ENCODE measurements around the gene AP5Z1.

The AP5Z1 gene, protein sequence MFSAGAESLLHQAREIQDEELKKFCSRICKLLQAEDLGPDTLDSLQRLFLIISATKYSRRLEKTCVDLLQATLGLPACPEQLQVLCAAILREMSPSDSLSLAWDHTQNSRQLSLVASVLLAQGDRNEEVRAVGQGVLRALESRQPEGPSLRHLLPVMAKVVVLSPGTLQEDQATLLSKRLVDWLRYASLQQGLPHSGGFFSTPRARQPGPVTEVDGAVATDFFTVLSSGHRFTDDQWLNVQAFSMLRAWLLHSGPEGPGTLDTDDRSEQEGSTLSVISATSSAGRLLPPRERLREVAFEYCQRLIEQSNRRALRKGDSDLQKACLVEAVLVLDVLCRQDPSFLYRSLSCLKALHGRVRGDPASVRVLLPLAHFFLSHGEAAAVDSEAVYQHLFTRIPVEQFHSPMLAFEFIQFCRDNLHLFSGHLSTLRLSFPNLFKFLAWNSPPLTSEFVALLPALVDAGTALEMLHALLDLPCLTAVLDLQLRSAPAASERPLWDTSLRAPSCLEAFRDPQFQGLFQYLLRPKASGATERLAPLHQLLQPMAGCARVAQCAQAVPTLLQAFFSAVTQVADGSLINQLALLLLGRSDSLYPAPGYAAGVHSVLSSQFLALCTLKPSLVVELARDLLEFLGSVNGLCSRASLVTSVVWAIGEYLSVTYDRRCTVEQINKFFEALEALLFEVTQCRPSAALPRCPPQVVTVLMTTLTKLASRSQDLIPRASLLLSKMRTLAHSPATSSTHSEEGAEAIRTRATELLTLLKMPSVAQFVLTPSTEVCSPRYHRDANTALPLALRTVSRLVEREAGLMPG

DNA sequence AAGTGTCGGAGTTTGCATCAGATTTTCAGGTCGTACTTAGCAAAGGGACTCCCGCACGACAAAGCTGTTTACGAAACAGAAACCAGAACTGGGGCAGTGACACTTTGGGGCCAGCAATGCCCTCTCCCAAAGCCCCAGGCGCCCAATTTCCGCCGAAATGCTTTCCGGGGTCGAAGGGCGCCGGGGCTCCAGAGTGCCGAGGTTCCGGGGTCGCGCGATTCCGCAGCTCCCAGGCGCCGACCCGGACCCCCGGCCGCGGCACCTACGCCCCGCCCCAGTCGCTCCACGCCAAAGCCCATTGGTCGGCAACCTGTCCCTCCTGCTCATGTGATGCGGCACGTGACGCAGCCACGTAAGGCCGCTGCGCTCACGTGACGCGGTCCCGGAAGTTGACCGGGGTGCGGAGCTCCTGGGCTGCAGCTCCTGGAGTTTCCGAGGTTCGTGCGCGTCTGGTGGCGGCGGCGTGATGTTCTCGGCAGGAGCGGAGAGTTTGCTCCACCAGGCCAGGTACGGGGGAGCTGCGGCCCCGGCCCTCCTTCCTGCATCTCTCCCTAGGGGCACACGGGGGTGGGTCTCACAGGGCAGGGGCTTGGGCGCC is at the start of gene AP5Z1:
Gene AP5Z1 (plus strand): TSS at position 374 of the 598 bp plus-strand sequence. CDS start 93 bp downstream, at position 467.
- DNase-seq: peak; percentile 85

DNA sequence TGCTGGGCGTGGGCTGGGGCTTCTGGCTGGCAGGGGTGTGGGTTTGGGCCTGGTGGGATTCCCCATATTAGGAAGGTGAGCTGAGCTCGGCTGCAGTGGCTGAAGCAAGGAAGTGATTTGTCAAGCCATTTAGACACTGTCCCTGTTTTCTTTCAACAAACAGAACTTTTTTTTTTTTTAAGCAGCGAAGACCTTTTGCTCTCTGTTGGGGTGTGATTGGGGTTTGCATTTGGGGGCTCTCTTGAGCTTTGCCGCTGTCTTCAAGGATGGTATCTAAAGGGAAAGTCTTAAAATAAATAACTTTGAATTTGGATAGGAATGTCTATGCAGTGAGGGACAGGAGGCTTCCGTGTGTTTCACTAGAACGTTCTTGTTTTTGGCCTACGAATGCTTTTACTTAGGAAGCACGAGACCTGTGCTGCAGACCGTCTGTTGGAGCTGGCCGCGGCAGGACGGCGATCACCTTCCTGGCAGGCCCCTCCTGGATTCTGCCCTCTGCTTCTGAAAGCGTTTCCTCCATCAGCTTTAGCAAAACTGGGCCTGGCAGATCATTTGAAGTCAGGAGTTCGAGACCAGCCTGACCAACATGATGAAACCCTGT is 49.5 kb upstream of the AP5Z1 start:
- DNase-seq: no peak

DNA sequence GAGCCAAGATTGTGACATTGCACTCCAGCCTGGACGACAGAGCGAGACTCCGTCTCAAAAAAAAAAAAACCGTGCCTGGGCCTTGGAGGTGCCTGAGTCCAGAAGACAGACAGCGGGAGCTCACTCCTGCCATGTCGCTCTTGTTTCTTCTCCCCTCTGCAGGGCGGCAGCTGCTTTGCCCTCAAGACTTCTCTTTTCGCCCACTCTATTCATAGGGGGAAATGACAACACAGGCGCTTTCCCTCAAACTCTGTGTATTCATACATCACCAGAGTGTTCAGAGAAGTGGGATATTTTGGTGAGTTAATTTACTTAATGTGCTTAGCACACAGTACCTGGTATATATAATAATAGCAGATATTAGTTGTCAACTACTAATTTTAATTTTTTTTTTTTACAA is 48.9 kb upstream of the AP5Z1 start:
- DNase-seq: no peak

GRCh38 chr7:4727914-4728705 is 47.3 kb upstream of the AP5Z1 start:
- no peak for DNase-seq

DNA sequence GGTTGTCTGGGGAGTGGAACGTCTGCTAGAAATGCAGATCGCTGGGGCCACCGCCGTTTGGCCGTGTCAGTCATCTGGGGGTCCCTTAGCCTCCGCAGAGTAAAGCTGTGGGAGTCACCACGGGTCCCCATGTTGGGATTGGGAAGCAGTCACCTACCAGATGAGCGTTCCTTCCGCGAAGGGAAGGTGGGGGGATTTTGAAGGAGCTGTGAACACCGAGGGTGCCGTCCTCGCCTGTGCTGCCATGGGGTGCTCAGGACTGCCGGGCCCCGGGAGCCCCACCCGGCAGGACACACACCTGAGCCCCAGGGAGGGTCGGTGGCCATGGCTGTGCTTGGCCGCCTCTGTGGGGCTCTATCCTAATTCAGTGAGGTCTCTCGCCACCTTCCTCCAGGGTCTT is 46.2 kb upstream of the AP5Z1 start:
- DNase-seq: no peak

DNA sequence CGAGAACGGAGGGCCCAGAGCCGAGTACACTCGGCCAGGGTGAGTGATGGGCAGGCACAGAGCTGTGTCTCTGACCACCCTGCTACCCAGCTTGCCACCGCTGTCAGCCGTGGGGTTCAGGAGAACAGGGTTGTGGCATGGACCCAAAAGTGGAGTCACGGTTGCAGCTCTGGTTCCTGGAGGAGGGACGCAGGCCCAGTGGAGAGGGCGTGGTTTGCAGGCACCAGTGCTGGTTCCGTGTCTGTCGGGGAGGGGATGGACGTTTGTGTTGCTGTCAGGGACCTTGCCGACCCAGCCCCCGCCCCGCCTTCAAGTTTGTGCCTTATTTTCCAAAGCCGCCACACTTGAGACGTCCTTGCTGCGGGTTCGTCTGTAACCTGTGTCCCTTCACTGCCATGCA is 45.1 kb upstream of the AP5Z1 start:
- DNase-seq: no peak

- DNase-seq: no peak
Measured at GRCh38 chr7:4730971-4731370, 44.5 kb upstream of the AP5Z1 start.

GRCh38 chr7:4731803-4732202 is 43.6 kb upstream of the AP5Z1 start:
- no peak for DNase-seq

- no peak for DNase-seq
Measured at GRCh38 chr7:4733936-4734528, 41.4 kb upstream of the AP5Z1 start.

DNA sequence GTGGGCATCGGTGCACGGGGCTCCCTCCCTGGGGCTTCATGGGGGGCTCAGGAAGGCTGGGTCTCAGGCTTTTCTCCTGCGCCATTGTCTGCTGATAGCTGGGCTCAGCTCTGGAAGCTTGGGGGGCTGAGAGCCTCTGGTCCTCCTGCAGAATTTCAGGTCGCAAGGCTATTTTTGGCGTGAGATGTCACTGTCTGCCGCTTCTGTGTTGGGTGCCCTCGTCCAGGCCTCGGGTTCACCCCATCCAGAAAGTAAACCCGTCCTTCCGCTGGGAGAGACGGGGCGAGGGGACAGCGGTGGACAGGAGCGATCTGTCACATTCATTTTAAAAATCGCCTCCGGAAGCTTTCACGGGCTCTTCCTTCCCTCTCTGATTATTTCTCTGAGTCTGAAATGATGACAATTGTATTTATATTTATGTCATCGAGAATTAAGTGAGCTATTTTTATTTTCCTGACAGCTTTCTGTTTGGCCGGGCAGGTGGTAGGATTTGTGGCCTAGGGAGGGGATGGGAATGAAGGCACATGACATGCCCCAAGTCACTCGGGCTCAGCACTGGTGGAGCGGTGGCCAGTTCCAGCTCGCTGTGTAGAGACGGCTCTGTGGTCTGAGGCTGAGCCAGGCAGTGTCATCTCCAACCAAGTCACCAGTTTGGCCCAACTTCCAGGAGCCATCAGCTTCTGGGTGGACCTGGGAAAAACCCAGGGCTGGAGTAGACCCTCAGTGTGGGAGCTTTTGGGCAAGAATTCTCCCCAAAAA is 40.7 kb upstream of the AP5Z1 start:
- DNase-seq: no peak

DNA sequence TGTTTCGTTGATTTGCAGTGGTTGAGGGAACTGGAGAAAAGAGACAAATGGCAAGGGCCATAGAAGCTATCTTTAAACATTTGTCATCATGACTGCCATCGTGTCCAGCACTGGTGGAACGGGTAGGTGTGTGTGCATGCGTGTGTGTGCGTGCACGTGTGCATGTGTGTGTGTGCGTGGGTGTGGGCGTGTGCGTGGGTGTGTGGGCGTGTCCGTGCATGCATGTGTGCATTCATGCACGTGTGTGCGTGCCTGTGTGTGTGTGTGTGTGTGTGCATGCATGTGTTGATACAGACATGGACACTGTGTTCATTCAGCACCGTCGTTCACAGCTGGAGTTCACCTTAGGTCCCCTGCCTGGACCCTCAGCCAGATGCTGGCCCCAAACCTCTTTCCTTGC is 38.1 kb upstream of the AP5Z1 start:
- DNase-seq: no peak

GRCh38 chr7:4738711-4739527 is 36.5 kb upstream of the AP5Z1 start:
- peak; percentile 76 for DNase-seq

DNA sequence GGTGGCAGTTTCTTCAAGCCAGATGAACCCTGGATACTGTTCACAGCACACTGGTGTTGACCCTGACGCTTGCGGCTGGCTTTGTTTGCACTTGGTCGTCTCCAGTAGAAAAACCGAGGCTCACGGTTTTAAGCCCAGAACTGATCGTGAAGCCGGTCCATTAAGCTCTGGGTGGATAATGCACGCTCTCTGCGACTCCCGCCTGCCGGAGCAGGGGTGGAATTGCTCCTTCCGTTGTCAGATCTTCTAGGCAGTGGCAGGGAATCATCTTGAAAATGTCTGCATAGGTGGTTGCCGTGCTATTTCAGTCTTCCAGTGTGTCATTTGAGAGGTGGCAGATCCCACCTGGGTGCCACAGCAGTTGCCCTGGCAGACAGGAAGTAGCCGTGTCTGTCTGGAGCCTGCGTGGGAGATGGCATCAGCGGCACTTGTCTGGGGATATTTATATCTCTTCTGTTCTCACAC is 35.9 kb upstream of the AP5Z1 start:
- peak; percentile 69 for DNase-seq

DNA sequence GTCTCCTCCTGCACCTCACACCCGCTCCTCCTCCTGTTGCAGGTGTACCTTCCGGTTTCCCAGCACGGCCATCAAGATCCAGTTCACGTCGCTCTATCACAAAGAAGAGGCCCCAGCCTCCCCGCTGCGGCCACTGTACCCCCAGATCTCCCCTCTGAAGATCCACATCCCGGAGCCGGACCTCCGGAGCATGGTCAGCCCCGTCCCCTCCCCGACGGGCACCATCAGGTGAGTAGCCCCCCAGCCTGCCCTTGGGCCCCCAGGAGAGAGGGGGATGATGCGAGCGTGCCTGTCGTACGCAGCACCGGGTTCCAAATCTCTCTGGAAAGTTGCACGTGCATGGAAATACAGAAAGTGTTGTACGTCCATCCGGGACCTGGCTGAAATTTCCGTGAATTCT is 34.6 kb upstream of the AP5Z1 start:
- DNase-seq: no peak

DNA sequence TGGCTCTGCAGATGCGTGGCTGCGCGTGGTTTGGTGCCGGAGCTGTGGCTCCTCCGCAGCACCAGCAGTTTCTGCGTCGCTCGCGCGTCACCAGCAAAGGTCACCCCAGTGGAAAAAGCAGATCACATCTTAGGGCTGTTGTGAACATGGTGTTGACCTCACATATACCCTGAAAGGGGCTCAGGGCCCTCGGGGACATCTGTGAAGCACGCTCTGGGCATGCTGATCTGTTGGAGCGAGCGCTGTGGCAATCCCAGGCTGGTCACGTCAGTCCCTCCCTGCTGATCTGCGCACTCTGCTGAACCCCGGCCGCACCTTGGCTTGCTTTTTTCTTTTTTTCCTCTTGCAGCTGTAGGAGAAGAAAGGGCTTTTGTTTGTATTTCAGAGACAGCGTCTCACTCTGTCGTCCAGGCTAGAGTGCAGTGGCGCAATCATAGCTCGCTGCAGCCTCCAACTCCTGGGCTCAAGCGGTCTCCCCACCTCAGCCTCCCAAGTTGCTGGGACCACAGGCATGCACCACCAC is 33.3 kb upstream of the AP5Z1 start:
- no peak for DNase-seq

DNA sequence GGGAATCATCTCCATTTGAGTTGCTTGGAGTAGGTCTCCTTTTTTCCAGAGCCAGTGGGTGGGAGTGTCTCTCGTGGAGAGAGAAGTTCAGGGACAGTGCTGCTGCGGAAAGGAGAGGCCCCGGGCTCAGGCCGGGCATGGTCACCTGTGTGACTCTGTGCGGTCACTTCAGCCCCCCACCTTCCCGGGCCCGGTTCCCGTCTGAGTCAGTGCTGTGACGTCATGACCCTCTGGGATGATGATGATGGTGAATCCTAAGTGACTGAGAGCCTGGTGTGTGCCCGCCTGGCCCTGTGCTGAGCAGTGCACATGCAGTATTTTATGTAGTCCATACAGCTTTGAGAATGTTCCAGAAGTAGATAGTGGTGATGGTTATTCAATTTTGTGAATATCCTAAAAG is 32.6 kb upstream of the AP5Z1 start:
- no peak for DNase-seq

- peak; percentile 96 for DNase-seq
Measured at GRCh38 chr7:4744391-4745264, 30.8 kb upstream of the AP5Z1 start.

GRCh38 chr7:4745265-4745919 is 30.0 kb upstream of the AP5Z1 start:
- DNase-seq: no peak
